Endothelial cell of coronary artery (primary cell): ENCODE data around the gene TGFB1. TPM values are rescaled to one million over a fixed set of nuclear protein-coding genes. Genes with fewer than 3 reads are reported as not detected.

Experiments
- total RNA-seq: library from RNA; depleted of rRNA; stranded (reverse); fragments of >200 nt; gene quantifications from 2 replicates; pipeline ENCODE4 v1.2.3, GENCODE V29; 2014

The TGFB1 gene
- total RNA-seq = 19.4 and 52.1 TPM in 2 replicates

DNA sequence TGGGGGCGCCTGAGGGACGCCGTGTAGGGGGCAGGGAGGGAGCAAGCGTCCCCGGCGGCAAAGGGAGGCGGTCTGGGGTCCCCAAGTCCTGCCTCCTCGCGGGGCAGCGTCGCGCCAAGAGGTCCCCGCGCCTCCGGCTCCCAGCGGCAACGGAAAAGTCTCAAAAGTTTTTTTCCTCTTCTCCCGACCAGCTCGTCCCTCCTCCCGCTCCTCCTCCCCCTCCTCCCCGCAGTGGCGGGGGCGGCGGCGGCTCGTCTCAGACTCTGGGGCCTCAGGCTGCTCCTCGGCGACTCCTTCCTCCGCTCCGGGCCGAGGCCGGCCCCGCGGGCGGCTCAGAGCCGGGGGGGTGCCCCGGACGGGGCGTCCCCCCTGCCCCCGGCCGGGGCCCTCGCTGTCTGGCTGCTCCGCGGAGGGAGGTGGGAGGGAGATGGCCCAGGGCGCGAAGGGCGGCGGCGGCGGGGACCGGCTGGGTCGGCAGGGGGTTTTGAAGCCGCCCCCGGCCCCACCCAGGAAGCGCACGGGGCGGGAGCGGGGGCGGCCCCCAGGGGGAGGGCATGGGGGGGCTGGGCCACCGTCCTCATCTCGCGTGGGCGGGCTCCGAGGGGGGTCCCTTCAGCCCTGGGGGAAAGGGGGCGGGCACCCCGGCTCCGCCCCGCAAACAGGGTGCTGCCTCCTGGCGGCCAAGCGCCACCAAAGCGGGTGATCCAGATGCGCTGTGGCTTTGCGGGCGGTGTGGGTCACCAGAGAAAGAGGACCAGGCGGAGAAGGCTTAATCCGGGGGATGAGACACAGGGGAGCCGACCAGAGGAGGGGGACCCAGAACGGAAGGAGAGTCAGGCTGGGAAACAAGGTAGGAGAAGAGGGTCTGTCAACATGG lies at the start of gene TGFB1:
Gene TGFB1, minus strand, starts transcription at position 457 of the 877 bp plus-strand sequence. CDS start 878 bp downstream, outside the sequence.

DNA sequence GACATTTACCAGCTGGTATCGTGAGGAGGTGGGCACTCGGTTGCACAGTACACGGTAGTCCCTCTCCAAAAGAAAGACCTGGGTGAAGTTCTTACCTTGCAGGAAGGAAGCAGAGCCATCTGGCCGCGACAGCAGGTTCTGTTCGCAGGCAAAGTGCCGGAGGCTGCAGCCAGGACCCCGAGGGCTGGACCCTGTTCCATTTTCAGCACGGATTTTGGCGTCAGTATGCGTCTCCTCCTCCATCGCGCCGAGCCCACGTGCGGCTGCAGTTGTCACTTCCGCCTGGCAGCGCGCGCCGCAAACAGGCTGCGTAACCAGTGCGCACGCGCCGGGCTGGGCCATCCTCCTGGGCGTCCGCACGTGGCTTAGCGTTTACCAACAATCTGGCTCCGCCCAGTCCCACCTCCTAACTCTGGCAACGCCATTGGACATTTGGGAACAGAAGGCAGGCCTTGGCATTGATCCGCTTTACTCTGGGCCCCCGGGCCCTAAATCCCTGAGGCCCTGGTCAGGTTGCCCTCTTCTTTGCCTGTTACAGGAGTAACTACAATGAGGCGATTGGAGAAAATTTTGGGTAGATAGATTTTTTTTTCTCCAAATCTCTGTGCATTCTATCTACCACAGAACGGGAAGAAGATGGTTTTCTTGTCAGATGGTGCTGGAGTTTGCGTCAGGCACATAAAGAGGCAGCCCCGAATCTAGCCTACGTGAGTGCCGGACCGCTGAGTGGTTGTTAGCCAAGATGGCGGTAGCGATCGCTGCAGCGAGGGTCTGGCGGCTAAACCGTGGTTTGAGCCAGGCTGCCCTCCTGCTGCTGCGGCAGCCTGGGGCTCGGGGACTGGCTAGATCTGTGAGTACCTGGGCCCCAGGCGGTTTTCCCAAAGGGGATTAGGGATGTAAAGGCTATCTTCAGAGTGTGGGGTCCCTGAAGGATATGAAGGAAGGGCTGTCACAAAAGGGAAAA lies 43.6 kb upstream of the TGFB1 start, which contains the start of the genes BCKDHA and EXOSC5:
Gene BCKDHA, plus strand, starts transcription at position 733 of the 964 bp plus-strand sequence. Its CDS starts 10 bp downstream, at position 743.
Gene EXOSC5, minus strand, starts transcription at position 274 of the 964 bp plus-strand sequence. Its CDS starts 31 bp downstream, at position 243.

DNA sequence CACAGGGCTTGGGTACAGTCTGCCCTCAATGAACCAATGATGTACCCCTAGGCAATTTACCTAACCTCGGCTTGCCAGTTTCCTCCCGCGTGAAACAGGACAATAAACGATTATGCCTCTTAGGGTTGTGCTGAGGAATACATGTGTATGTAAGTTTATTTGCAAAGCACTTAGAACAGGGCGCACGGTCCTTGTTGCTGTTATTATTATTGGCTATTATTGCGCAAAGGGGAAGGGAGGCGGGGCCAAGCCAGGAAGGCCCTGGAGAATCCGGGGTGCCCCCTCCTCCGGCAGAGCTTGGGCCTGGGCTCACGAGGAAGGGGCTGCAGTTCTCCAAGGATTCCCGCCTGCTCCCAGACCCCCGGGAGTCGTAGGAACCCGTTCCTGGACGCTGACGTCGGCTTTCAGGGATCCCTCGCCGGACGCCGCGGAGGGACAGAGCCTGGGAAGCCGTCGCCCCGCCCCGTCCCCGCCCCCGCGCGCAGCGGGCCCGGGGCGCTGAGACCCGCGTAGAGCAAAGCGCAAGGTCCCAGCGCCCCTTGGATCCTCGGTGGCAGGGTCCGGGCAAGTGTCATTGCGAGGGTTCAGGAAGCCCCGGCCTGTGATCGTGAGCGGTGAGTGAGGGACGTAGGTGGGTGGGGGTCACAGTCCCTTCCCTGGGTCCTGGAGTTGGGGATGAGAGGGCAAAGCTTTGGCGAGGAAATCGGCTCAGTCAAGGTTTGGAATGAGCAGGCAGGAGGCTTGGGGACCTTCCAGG lies 22.7 kb upstream of the TGFB1 start, which contains the start of gene TMEM91:
Gene TMEM91, plus strand, starts transcription at position 293 of the 757 bp plus-strand sequence. CDS start 1,777 bp downstream, outside the sequence.

DNA sequence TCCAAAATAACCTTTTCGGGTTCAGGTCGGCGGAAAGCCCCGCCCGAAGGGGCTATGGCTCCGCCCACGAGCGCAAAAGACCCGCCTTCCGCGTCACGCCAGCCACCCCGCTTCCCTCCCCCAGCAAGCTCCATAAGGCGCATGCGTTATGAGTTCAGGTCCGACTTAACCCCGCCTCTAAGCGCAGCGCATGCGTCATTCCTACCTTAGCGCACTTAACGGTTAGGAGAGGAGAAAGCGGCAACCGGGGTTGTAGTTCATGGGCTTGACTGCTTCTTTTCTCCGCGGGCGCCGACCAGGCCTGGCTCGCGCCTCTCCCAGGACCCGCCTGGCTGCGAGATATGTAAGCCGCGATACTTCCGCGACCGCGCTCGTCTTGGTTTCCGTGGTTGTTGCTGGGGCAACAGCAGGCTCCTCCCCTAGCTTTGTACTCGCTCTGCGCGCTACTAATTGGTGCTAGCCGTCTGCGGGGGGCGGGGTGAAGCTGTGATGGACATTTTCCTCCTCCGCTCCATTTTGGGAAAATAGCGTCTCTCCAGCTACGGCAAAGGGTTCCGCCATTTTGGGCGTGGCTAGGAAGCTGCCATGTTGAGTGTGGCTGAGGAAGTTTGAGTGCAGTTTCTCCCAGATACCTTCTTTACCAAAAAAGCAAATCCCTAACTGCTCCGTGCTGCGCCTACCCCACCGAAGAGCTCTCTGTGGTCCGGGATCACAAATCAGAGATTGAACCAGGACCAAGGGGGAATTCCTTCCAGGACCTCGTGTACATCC lies 10.2 kb upstream of the TGFB1 start, which contains the start of gene B9D2:
Gene B9D2, minus strand, starts transcription at position 397 of the 771 bp plus-strand sequence. CDS start 630 bp downstream, outside the sequence.

DNA sequence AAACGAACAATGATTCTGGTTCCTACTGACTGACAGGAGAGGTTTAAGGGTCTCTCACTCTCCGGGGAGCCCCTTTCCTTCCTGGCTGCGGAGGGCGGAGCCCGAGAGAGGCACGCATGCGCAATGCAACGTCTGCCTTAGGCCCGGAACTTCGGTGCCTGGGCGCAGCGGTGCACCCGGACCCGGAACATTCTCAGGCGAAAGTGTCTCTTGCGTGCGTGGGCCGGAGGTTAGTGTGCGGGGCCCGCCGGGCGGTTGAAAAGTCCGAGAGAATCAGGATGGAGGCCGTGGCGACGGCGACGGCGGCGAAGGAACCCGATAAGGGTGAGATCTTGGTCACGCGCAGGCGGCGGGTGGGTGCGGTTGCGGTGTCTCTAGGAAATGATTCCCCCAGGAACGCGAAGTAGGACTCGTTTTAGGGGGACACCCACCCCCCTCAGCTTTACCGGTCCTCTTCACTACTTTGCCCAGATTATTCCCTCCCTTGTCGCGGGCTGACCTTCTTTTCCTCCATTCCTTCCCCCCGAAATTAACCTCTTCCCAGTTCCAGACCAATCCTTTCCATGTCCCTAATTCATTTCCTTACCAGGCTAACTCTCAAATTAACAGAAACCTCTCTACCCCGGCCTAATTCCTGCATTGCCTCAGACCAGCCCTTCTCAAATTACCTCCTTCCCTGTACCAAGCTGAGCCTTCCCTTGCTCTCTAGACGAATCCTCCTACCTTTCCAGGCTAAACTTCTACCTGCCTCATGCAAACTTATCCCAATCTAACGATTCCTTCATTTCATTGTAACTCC lies 43.5 kb downstream of the TGFB1 start, which contains the start of gene CCDC97:
Gene CCDC97, plus strand, starts transcription at position 140 of the 799 bp plus-strand sequence. Its CDS starts 139 bp downstream, at position 279.

Other genes with a start within 250 kb of the TGFB1 start
- gene CYP2F1, start 239.5 kb downstream of the TGFB1 start, total RNA-seq = not detected in 2 replicates
- gene CYP2S1, start 160.7 kb downstream of the TGFB1 start, total RNA-seq = 0.09 and 0.54 TPM in 2 replicates
- gene AXL, start 134.7 kb downstream of the TGFB1 start, total RNA-seq = 91.9 and 209 TPM in 2 replicates
- 69.6 and 79.2 TPM in 2 replicates for gene HNRNPUL1, start 89.5 kb downstream of the TGFB1 start, total RNA-seq
- gene CCDC97, start 43.8 kb downstream of the TGFB1 start, total RNA-seq = 7.9 and 9.5 TPM in 2 replicates
- gene B9D2, start 10.2 kb upstream of the TGFB1 start, total RNA-seq = 9.8 and 10.8 TPM in 2 replicates
- 6.3 and 7.1 TPM in 2 replicates for gene TMEM91, start 22.6 kb upstream of the TGFB1 start, total RNA-seq
- 14.4 and 18.3 TPM in 2 replicates for gene EXOSC5, start 43.4 kb upstream of the TGFB1 start, total RNA-seq
- gene BCKDHA, start 43.9 kb upstream of the TGFB1 start, total RNA-seq = 43.4 and 47.3 TPM in 2 replicates
- 2.2 and 2.8 TPM in 2 replicates for gene B3GNT8, start 73.5 kb upstream of the TGFB1 start, total RNA-seq
- gene DMAC2, start 86.0 kb upstream of the TGFB1 start, total RNA-seq = 40.2 and 42.0 TPM in 2 replicates
- not detected in 2 replicates for gene ERICH4, start 89.2 kb upstream of the TGFB1 start, total RNA-seq
- 0.47 and 1.6 TPM in 2 replicates for gene CEACAM21, start 222.2 kb upstream of the TGFB1 start, total RNA-seq